ENCODE measurements around the gene HMGA1. TPM values are rescaled to one million over a fixed set of nuclear protein-coding genes. Genes with fewer than 3 reads are reported as not detected.

HMGA1 gene
- total and polyA plus RNA-seq, 10 of the 15 experiments (the other 5 are each of a cell fraction or from before 2014, with no cell fraction given), result 13.4 to 885 (median 508) TPM

DNA sequence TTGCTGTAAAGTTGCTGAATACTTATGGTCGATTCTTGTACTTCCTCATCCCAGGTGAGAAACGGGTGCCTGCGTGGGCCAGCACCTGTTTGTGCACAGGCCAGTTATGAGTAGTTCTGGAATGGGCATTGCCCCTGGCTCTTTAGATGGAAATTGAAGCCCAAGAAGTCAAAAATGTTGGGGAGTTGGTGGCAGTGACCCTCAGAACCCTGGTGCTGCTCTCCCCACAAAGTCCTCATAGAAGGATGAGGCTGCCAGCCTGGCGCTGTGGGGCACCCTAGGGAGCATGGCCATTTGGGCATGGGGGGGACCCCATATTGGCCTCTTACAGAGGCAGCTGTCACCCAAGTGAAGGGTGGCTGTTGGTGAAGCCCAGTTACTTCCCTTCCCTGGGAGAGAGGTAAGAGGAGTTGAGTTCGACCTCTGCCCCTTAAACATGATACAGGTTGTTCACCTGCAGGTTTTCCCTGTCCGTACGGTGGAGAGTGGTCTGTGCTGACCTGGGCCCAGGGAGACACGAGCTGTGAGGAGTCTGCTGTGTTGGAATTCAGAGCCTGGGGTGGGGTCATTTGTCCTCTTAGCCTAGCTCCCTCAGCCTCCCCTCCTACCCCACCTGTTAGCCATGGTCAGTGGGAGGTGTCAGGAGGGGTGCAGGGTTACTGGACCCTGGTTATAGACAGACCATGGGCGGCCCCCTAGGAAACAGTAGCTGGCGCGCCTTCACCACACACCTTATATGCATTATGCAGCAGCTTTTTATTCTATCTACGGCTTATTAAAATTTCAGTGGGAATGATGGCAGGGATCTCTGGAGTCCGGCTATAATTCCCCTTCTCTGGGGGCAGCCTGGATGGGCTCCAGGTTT lies 4.9 kb downstream of the HMGA1 start:
- 95% methylated on average over 13 of the region's 13 CpGs for WGBS (ENCODE audit: insufficient coverage, insufficient replicate concordance, low lambda C conversion rate, missing lambda C conversion rate)
- Histone ChIP-seq H3K9me3 (replicated peaks; ENCODE audit: control insufficient read depth, insufficient read depth, low read length) (no peaks in the 10 kb centered on the region), H3K4me3 (no peak overlapping the region), H3K4me2 (ENCODE audit: control insufficient read depth, insufficient read depth) (peak overlapping the region; percentile 42; the same call in 1 of the 2 replicates), H3K36me3 (ENCODE audit: control insufficient read depth in 2 of 2, insufficient read depth in 2 of 2, low read length in 1 of 2) (peaks cover 27 to 33% of the 10 kb centered on the region in 2 experiments), H3K27ac (ENCODE audit: control insufficient read depth, insufficient read depth) (no peak overlapping the region), H3K9ac (ENCODE audit: control insufficient read depth, insufficient read depth, low read length) (no peak overlapping the region; the same call in 1 of the 2 replicates), H2AFZ (ENCODE audit: control insufficient read depth, low read depth, low read length) (no peak overlapping the region), H3K4me1 (ENCODE audit: control insufficient read depth, insufficient read depth, low read length) (peaks cover 14% of the 10 kb centered on the region), H3K79me2 (ENCODE audit: control insufficient read depth, insufficient read depth, low read length) (peaks cover 48% of the 10 kb centered on the region), H3K27me3 (replicated peaks in 1 of 2; ENCODE audit: control insufficient read depth in 2 of 2, insufficient read depth in 2 of 2, low read length in 1 of 2) (no peaks in the 10 kb centered on the region), H4K20me1 (ENCODE audit: control insufficient read depth, insufficient read depth) (peaks cover 5% of the 10 kb centered on the region; the same call in 1 of the 2 replicates)
- no TSS peak for BruUV-seq (replicated peaks)
- intact Hi-C loops (cut with micrococcal nuclease; ENCODE audit: unreplicated experiment) (no loop called here), in situ Hi-C loops (cut with MboI) (loop anchor here (5.0 to 25.0 kb wide), 2 partner anchors 176 to 371 kb away; no protein-coding TSS in a partner anchor)
- ATAC-seq (no peak), FAIRE-seq (no peak), DNase-seq (ENCODE audit: low read depth, low spot score) (no peak)
- CTCF ChIA-PET, result interaction anchor here (0.7 to 1.5 kb wide), 3 partner anchors 15 to 173 kb away, joined by 3 to 4 read pairs (median 4); no protein-coding TSS in a partner anchor
- RAD21 ChIA-PET (ENCODE audit: unreplicated experiment), result interaction anchor here (0.9 kb wide), 1 partner anchor 45 kb away, joined by 4 read pairs; no protein-coding TSS in a partner anchor
- POLR2A ChIA-PET, result interaction anchor here (1.0 kb wide), 1 partner anchor 183 kb away, joined by 3 read pairs; no protein-coding TSS in a partner anchor
- SMC1A ChIA-PET (ENCODE audit: uncharacterized antibody, unreplicated experiment), result interaction anchor here (1.2 kb wide), 1 partner anchor 46 kb away, joined by 3 read pairs; no protein-coding TSS in a partner anchor
- TF ChIP-seq POLR2AphosphoS2 (IDR thresholded peaks at IDR 0.05; ENCODE audit: low read depth, low read length), result 0 out of 2 replicates have a peak, but pooled peaks have one; percentile 5
- TF ChIP-seq POLR2AphosphoS5 (IDR thresholded peaks at IDR 0.05; ENCODE audit: low read length), result 0 out of 2 replicates have a peak, but pooled peaks have one; percentile 30
- no peak for TF ChIP-seq SMAD1 (IDR thresholded peaks at IDR 0.05; ENCODE audit: low read depth, partially characterized antibody)

Data from GM12878 (cell line).